HCT116 (cell line): Measurements from ENCODE around the gene MAGI3. TPM values are rescaled to one million over a fixed set of nuclear protein-coding genes. Genes with fewer than 3 reads are reported as not detected.

Experiments
- ATAC-seq: fragments of 200-7000 bp; cut with Tn5 transposase; 2 replicates; pipeline ENCODE4 v1.9.1; 2020; ENCODE audit warnings: mild to moderate bottlenecking, moderate library complexity
- BruUV-seq: library from RNA; stranded (reverse); fragments of 400-500 nt; replicated peaks from 2 replicates; lab custom pipeline; 2021; lab: Mats Ljungman, UMichigan
- CTCF ChIA-PET: fragments of 300-600 bp; sonication (Branson Sonifier 250); formaldehyde crosslinking; loops from one replicate; lab custom pipeline; 2021; ENCODE audit warnings: antibody characterized with exemption; lab: Charles Lee
- POLR2A ChIA-PET: fragments of 300-600, 350-600 bp; sonication (Branson Sonifier 250); formaldehyde crosslinking; loops from one replicate; lab custom pipeline; 2021; ENCODE audit warnings: antibody characterized with exemption; lab: Charles Lee
- RAD21 ChIA-PET, 2 experiments: fragments of 300-600 bp; sonication (Branson Sonifier 250); formaldehyde crosslinking; loops; one replicate each; lab custom pipeline; 2023; ENCODE audit warnings: low total read pairs in 2 of 2; ENCODE audit not compliant: uncharacterized antibody in 2 of 2, unreplicated experiment in 2 of 2, low non-redundant PET in 1 of 2; lab: Charles Lee
- DNase-seq: peaks from one replicate; pipeline ENCODE4 v3.0.0-alpha.2; 2010; ENCODE audit warnings: low read depth, low spot score
- H2AFZ ChIP-seq: fragments of 200-600 bp; shearing (Covaris generic), sonication (generic); 2 replicates; pipeline ENCODE4 v1.6.1; 2017; ENCODE audit warnings: low read depth, mixed run types, mixed read lengths, antibody characterized with exemption, low read length; ENCODE audit not compliant: poor library complexity, severe bottlenecking
- H3K27ac ChIP-seq: 2 replicates; pipeline ENCODE4 v1.5.1; 2012; ENCODE audit warnings: low read depth, low read length
- H3K27me3 ChIP-seq: fragments of 200-600 bp; sonication (generic); 2 replicates; pipeline ENCODE4 v1.6.1; 2016; ENCODE audit warnings: mixed run types, low read length, mixed read lengths; ENCODE audit not compliant: insufficient read depth
- H3K36me3 ChIP-seq, 2 experiments: fragments of 200-500 bp in 1 of 2; fragments of 200-600 bp in 1 of 2; sonication (Bioruptor generic) in 1 of 2; sonication (generic) in 1 of 2; 2 replicates each; pipeline versions ENCODE4 v1.5.1 to v1.6.1; 2014 to 2016; ENCODE audit warnings: low read length in 2 of 2, inconsistent platforms in 1 of 2, mixed read lengths in 1 of 2, mixed run types in 1 of 2; ENCODE audit not compliant: insufficient read depth in 2 of 2, control insufficient read depth in 1 of 2
- H3K4me1 ChIP-seq, 2 experiments: fragments of 200-600 bp in 1 of 2; sonication (generic) in 1 of 2; 2 replicates each; pipeline versions ENCODE4 v1.5.1 to v1.6.1; 2012 to 2017; ENCODE audit warnings: low read length in 2 of 2, inconsistent platforms in 1 of 2, mild to moderate bottlenecking in 1 of 2, mixed read lengths in 1 of 2, mixed run types in 1 of 2, moderate library complexity in 1 of 2; ENCODE audit not compliant: insufficient read depth in 2 of 2, control insufficient read depth in 1 of 2
- H3K4me2 ChIP-seq: fragments of 200-600 bp; sonication (generic); 2 replicates; pipeline ENCODE4 v1.6.1; 2017; ENCODE audit warnings: mixed run types, low read length, mixed read lengths
- H3K4me3 ChIP-seq, 2 experiments: fragments of 200-600 bp in 1 of 2; sonication (generic) in 1 of 2; replicated peaks in 1 of 2; 2 replicates each; pipeline ENCODE4 v1.5.1; 2011 to 2016; ENCODE audit warnings: low read length in 2 of 2, control low read depth in 1 of 2, low read depth in 1 of 2, mild to moderate bottlenecking in 1 of 2, mixed read lengths in 1 of 2, mixed run types in 1 of 2
- H3K79me2 ChIP-seq: fragments of 200-600 bp; sonication (generic); 2 replicates; pipeline ENCODE4 v1.6.1; 2017; ENCODE audit warnings: mild to moderate bottlenecking, mixed run types, low read length, moderate library complexity, mixed read lengths; ENCODE audit not compliant: insufficient read depth
- H3K9ac ChIP-seq: fragments of 200-600 bp; sonication (generic); 2 replicates; pipeline ENCODE4 v1.6.1; 2016; ENCODE audit warnings: low read length, mixed read lengths
- H3K9me2 ChIP-seq: fragments of 200-600 bp; sonication (generic), shearing (Covaris generic); 2 replicates; pipeline ENCODE4 v1.6.1; 2017; ENCODE audit warnings: mixed run types, mild to moderate bottlenecking, moderate library complexity; ENCODE audit not compliant: insufficient read depth
- H3K9me3 ChIP-seq, 2 experiments: fragments of 200-500 bp in 1 of 2; fragments of 200-600 bp in 1 of 2; sonication (Bioruptor generic) in 1 of 2; sonication (generic) in 1 of 2; 2 replicates each; pipeline ENCODE4 v1.6.1; 2014 to 2017; ENCODE audit warnings: low read length in 2 of 2, mixed read lengths in 2 of 2, inconsistent platforms in 1 of 2, low read depth in 1 of 2, mild to moderate bottlenecking in 1 of 2, mixed run types in 1 of 2, moderate library complexity in 1 of 2; ENCODE audit not compliant: control insufficient read depth in 1 of 2, insufficient read depth in 1 of 2
- H4K20me1 ChIP-seq: fragments of 200-600 bp; sonication (generic), shearing (Covaris generic); 2 replicates; pipeline ENCODE4 v1.6.1; 2017; ENCODE audit warnings: mixed run types, mild to moderate bottlenecking, moderate library complexity; ENCODE audit not compliant: insufficient read depth
- CEBPB ChIP-seq: IDR thresholded peaks from 2 replicates; pipeline ENCODE4 v1.6.1; 2012; ENCODE audit warnings: low read depth
- EGR1 ChIP-seq: IDR thresholded peaks from 2 replicates; pipeline ENCODE4 v1.6.1; 2012; ENCODE audit warnings: low read depth
- EZH2 ChIP-seq: fragments of 200-600 bp; sonication (generic); IDR thresholded peaks from 2 replicates; pipeline ENCODE4 v1.6.1; 2017; ENCODE audit warnings: antibody characterized with exemption, mixed run types
- EZH2phosphoT487 ChIP-seq: fragments of 200-600 bp; IDR thresholded peaks from 2 replicates; pipeline ENCODE4 v1.6.1; 2018; ENCODE audit warnings: antibody characterized with exemption, borderline replicate concordance
- FOSL1 ChIP-seq: IDR thresholded peaks from 2 replicates; pipeline ENCODE4 v1.6.1; 2012; ENCODE audit warnings: low read depth
- JUND ChIP-seq: IDR thresholded peaks from 2 replicates; pipeline ENCODE4 v1.6.1; 2012
- MAX ChIP-seq: IDR thresholded peaks from 2 replicates; pipeline ENCODE4 v1.6.1; 2012
- POLR2A ChIP-seq: IDR thresholded peaks from 2 replicates; pipeline ENCODE4 v1.7.0; 2011; ENCODE audit warnings: borderline replicate concordance; ENCODE audit not compliant: insufficient read depth, insufficient read length; ENCODE audit errors: extremely low read depth
- SIN3A ChIP-seq: IDR thresholded peaks from 2 replicates; pipeline ENCODE4 v1.6.1; 2012; ENCODE audit warnings: low read depth
- SP1 ChIP-seq: IDR thresholded peaks from 2 replicates; pipeline ENCODE4 v1.6.1; 2012; ENCODE audit warnings: low read depth
- SRF ChIP-seq: IDR thresholded peaks from 2 replicates; pipeline ENCODE4 v1.6.1; 2012; ENCODE audit warnings: low read depth
- YY1 ChIP-seq: IDR thresholded peaks from 2 replicates; pipeline ENCODE4 v1.6.1; 2011; ENCODE audit warnings: low read length, low read depth, moderate library complexity, mild to moderate bottlenecking; ENCODE audit not compliant: insufficient replicate concordance; ENCODE audit errors: extremely low read depth
- ZFX ChIP-seq: fragments of 450-650 bp; IDR thresholded peaks from 2 replicates; pipeline ENCODE4 v1.6.1; 2017
- intact Hi-C: fragments of 100-400 bp; cut with micrococcal nuclease; formaldehyde crosslinking; loops from 2 replicates; pipeline ENCODE4 v1.10.0; 2022
- total RNA-seq: library from RNA; stranded (reverse); gene quantifications from one replicate; pipeline ENCODE4 v1.2.1, GENCODE V29; 2021; ENCODE audit not compliant: unreplicated experiment
- TF ChIP-seq, protein P1 (sequence below): IDR thresholded peaks from 2 replicates; pipeline ENCODE4 v1.6.1; 2012; ENCODE audit warnings: low read depth
- TF ChIP-seq, protein P2 (sequence below): IDR thresholded peaks from 2 replicates; pipeline ENCODE4 v1.6.1; 2012

The MAGI3 gene
- total RNA-seq, 1 experiment from 2014 or later = 11.8 TPM

DNA sequence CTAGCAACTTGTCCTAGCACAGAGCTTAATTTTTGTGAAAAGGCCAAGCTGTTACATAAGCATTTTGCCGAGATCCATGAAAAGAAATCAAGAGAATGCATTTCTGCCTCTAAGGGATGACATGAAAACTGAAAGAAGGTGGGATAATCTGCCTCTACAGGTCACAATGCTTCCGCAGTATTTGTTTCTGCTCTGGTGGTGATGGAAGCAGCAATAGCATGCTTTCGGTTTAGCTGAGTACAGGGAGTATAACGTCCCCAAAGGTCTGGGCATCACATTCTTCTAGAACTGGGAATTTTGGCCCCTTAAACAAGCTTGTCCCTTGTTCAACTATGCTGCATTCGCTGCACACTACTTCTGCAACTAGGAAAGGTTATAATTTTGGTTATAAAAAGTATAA, 14.4 kb upstream of the MAGI3 start:
- ChIA-PET POLR2A (no interaction called here), CTCF (no interaction called here), RAD21 (no interaction called here)
- ATAC-seq (no peak), DNase-seq (no peak)
- Histone ChIP-seq H3K36me3 (no peaks in the 10 kb centered on the region), H3K27ac (no peak overlapping the region), H3K79me2 (no peaks in the 10 kb centered on the region), H3K4me1 (no peaks in the 10 kb centered on the region), H3K27me3 (no peaks in the 10 kb centered on the region), H3K9me3 (no peaks in the 10 kb centered on the region), H3K9me2 (no peaks in the 10 kb centered on the region), H3K4me3 (no peak overlapping the region), H3K4me2 (no peak overlapping the region), H4K20me1 (no peaks in the 10 kb centered on the region), H2AFZ (peak overlapping the region; percentile 16), H3K9ac (no peak overlapping the region)
- no TSS peak for BruUV-seq
- no peak for TF ChIP-seq SIN3A
- no peak for TF ChIP-seq SP1
- no peak for TF ChIP-seq CEBPB
- intact Hi-C loops = no loop called here

DNA sequence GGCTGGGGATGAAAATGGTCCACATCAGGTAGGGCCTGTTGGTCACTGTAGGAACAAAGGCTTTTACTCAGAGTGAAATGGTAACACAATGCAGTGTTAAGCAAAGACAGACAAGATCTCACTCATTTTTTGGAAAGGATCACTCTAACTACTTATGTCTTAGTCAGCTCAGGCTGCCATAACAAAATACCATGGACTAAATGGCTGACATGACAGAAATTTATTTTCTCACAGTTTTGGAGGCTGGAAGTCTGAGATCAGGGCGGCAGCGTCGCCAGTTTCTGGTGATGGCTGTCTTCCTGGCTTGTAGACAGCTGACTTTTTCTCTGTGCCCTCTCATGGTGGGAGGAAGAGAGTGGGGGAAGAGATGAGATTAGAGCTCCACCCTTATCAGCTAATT, 10.2 kb upstream of the MAGI3 start:
- H2AFZ ChIP-seq = no peak overlapping the region
- no peaks in the 10 kb centered on the region for H3K36me3 ChIP-seq
- H3K79me2 ChIP-seq = no peaks in the 10 kb centered on the region
- intact Hi-C loops = no loop called here
- no peaks in the 10 kb centered on the region for H3K27me3 ChIP-seq
- no peak for TF ChIP-seq MAX
- TF ChIP-seq, protein P1, sequence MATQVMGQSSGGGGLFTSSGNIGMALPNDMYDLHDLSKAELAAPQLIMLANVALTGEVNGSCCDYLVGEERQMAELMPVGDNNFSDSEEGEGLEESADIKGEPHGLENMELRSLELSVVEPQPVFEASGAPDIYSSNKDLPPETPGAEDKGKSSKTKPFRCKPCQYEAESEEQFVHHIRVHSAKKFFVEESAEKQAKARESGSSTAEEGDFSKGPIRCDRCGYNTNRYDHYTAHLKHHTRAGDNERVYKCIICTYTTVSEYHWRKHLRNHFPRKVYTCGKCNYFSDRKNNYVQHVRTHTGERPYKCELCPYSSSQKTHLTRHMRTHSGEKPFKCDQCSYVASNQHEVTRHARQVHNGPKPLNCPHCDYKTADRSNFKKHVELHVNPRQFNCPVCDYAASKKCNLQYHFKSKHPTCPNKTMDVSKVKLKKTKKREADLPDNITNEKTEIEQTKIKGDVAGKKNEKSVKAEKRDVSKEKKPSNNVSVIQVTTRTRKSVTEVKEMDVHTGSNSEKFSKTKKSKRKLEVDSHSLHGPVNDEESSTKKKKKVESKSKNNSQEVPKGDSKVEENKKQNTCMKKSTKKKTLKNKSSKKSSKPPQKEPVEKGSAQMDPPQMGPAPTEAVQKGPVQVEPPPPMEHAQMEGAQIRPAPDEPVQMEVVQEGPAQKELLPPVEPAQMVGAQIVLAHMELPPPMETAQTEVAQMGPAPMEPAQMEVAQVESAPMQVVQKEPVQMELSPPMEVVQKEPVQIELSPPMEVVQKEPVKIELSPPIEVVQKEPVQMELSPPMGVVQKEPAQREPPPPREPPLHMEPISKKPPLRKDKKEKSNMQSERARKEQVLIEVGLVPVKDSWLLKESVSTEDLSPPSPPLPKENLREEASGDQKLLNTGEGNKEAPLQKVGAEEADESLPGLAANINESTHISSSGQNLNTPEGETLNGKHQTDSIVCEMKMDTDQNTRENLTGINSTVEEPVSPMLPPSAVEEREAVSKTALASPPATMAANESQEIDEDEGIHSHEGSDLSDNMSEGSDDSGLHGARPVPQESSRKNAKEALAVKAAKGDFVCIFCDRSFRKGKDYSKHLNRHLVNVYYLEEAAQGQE = no peak
- TF ChIP-seq SIN3A = no peak
- no peak for TF ChIP-seq EGR1
- TF ChIP-seq EZH2 = no peak
- TF ChIP-seq EZH2phosphoT487 = no peak
- TF ChIP-seq ZFX = no peak
- TF ChIP-seq, protein P2, sequence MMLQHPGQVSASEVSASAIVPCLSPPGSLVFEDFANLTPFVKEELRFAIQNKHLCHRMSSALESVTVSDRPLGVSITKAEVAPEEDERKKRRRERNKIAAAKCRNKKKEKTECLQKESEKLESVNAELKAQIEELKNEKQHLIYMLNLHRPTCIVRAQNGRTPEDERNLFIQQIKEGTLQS = no peak
- no peak for TF ChIP-seq SRF
- TF ChIP-seq JUND = no peak
- no peak for TF ChIP-seq FOSL1
- no peak for TF ChIP-seq POLR2A
- TF ChIP-seq YY1 = no peak
- no peak for ATAC-seq
- no peak overlapping the region for H3K9ac ChIP-seq
- BruUV-seq = no TSS peak
- ChIA-PET CTCF (no interaction called here), RAD21 (no interaction called here), POLR2A (no interaction called here)
- no peak overlapping the region for H3K27ac ChIP-seq
- DNase-seq = no peak
- no peak overlapping the region for H3K4me2 ChIP-seq
- H3K9me2 ChIP-seq = no peaks in the 10 kb centered on the region
- no peaks in the 10 kb centered on the region for H4K20me1 ChIP-seq
- H3K4me1 ChIP-seq = no peaks in the 10 kb centered on the region
- H3K4me3 ChIP-seq = no peak overlapping the region
- no peaks in the 10 kb centered on the region for H3K9me3 ChIP-seq
